HEK293 (cell line): ENCODE data around the gene NEK10.

ENCODE experiments used
- CTCF ChIA-PET: fragments of 350-600 bp; formaldehyde crosslinking; extraction: SDS; loops from one replicate; lab custom pipeline; 2021; ENCODE audit warnings: antibody characterized with exemption; lab: Yijun Ruan, JAX
- POLR2A ChIA-PET: fragments of 300-600 bp; formaldehyde crosslinking; extraction: SDS; loops from one replicate; lab custom pipeline; 2020; ENCODE audit warnings: antibody characterized with exemption, inconsistent platforms; lab: Yijun Ruan, JAX
- H3K27ac ChIP-seq: fragments of 200-500 bp; sonication (Bioruptor generic); 2 replicates; pipeline ENCODE4 v1.5.1; 2014; ENCODE audit warnings: low read depth, low read length, control low read depth, inconsistent platforms; ENCODE audit errors: extremely low read depth
- H3K36me3 ChIP-seq, 2 experiments: fragments of 200-500 bp in 1 of 2; sonication (Bioruptor generic) in 1 of 2; 1 replicate in 1 of 2; 2 replicates in 1 of 2; pipeline ENCODE4 v1.5.1; 2014 to 2017; ENCODE audit warnings: inconsistent platforms in 2 of 2, low read length in 2 of 2; ENCODE audit not compliant: control insufficient read depth in 2 of 2, insufficient read depth in 1 of 2
- H3K4me1 ChIP-seq: fragments of 200-500 bp; sonication (Bioruptor generic); 2 replicates; pipeline ENCODE4 v1.5.1; 2014; ENCODE audit warnings: mild to moderate bottlenecking, low read length, inconsistent platforms; ENCODE audit not compliant: control insufficient read depth, insufficient read depth
- H3K4me3 ChIP-seq: 2 replicates; pipeline ENCODE4 v1.5.1; 2011; ENCODE audit warnings: low read depth, mild to moderate bottlenecking, control low read depth, low read length, moderate library complexity
- H3K9me3 ChIP-seq: fragments of 200-500 bp; sonication (Bioruptor generic); 2 replicates; pipeline ENCODE4 v1.5.1; 2014; ENCODE audit warnings: low read depth, low read length, inconsistent platforms; ENCODE audit not compliant: control insufficient read depth, insufficient read depth
- ATF2 ChIP-seq: fragments of 450-650 bp; formaldehyde crosslinking; IDR thresholded peaks from 2 replicates; pipeline ENCODE4 v1.5.1; 2016; ENCODE audit warnings: missing biosample characterization, missing genetic modification characterization, low read depth
- ELK4 ChIP-seq: IDR thresholded peaks from 2 replicates; pipeline ENCODE4 v1.6.1; 2011; ENCODE audit warnings: mild to moderate bottlenecking, low read depth, low read length, borderline replicate concordance
- IKZF3 ChIP-seq: fragments of 450-650 bp; IDR thresholded peaks from 2 replicates; pipeline ENCODE4 v1.5.0; 2018; ENCODE audit warnings: missing biosample characterization, mild to moderate bottlenecking, missing genetic modification characterization, moderate library complexity
- KLF17 ChIP-seq: fragments of 450-650 bp; formaldehyde crosslinking; IDR thresholded peaks from 2 replicates; pipeline ENCODE4 v1.5.1; 2016; ENCODE audit warnings: missing biosample characterization, missing genetic modification characterization
- ZIC2 ChIP-seq: fragments of 450-650 bp; formaldehyde crosslinking; IDR thresholded peaks from 2 replicates; pipeline ENCODE4 v1.5.1; 2016; ENCODE audit warnings: missing biosample characterization, missing genetic modification characterization
- ZNF132 ChIP-seq: fragments of 450-650 bp; formaldehyde crosslinking; IDR thresholded peaks from 2 replicates; pipeline ENCODE4 v1.5.1; 2017; ENCODE audit warnings: missing biosample characterization, missing genetic modification characterization, borderline replicate concordance
- ZNF202 ChIP-seq: fragments of 450-650 bp; formaldehyde crosslinking; IDR thresholded peaks from 2 replicates; pipeline ENCODE4 v1.5.1; 2016; ENCODE audit warnings: missing biosample characterization, missing genetic modification characterization, borderline replicate concordance
- ZNF473 ChIP-seq: fragments of 450-650 bp; formaldehyde crosslinking; IDR thresholded peaks from 2 replicates; pipeline ENCODE4 v1.5.1; 2017; ENCODE audit warnings: missing biosample characterization, missing genetic modification characterization
- ZNF530 ChIP-seq: fragments of 450-650 bp; formaldehyde crosslinking; IDR thresholded peaks from 2 replicates; pipeline ENCODE4 v1.5.1; 2016; ENCODE audit warnings: low read depth, missing biosample characterization, missing genetic modification characterization
- ZNF600 ChIP-seq: fragments of 450-650 bp; formaldehyde crosslinking; IDR thresholded peaks from 2 replicates; pipeline ENCODE4 v1.5.1; 2016; ENCODE audit warnings: missing biosample characterization, missing genetic modification characterization
- ZNF610 ChIP-seq: fragments of 450-650 bp; formaldehyde crosslinking; IDR thresholded peaks from 2 replicates; pipeline ENCODE4 v1.5.1; 2016; ENCODE audit warnings: missing biosample characterization, missing genetic modification characterization, borderline replicate concordance
- ZNF629 ChIP-seq: fragments of 450-650 bp; formaldehyde crosslinking; IDR thresholded peaks from 2 replicates; pipeline ENCODE4 v1.5.1; 2017; ENCODE audit warnings: missing biosample characterization, missing genetic modification characterization
- ZNF777 ChIP-seq: fragments of 450-650 bp; formaldehyde crosslinking; IDR thresholded peaks from 2 replicates; pipeline ENCODE4 v1.5.1; 2017; ENCODE audit warnings: missing biosample characterization, missing genetic modification characterization, borderline replicate concordance
- ZSCAN16 ChIP-seq: fragments of 450-650 bp; formaldehyde crosslinking; IDR thresholded peaks from 2 replicates; pipeline ENCODE4 v1.5.1; 2016; ENCODE audit warnings: missing biosample characterization, missing genetic modification characterization
- TF ChIP-seq, protein P1 (sequence below): fragments of 450-650 bp; formaldehyde crosslinking; IDR thresholded peaks from 2 replicates; pipeline ENCODE4 v1.5.1; 2016; ENCODE audit warnings: missing biosample characterization, missing genetic modification characterization, borderline replicate concordance
- TF ChIP-seq, protein P2 (sequence below): fragments of 450-650 bp; formaldehyde crosslinking; IDR thresholded peaks from 2 replicates; pipeline ENCODE4 v1.5.1; 2016; ENCODE audit warnings: missing biosample characterization, missing genetic modification characterization, low read depth
- TF ChIP-seq, protein P3 (sequence below): fragments of 450-650 bp; formaldehyde crosslinking; IDR thresholded peaks from 2 replicates; pipeline ENCODE4 v1.5.1; 2016; ENCODE audit warnings: missing biosample characterization, missing genetic modification characterization
- TF ChIP-seq, protein P4 (sequence below): fragments of 450-650 bp; formaldehyde crosslinking; IDR thresholded peaks from 2 replicates; pipeline ENCODE4 v1.5.1; 2016; ENCODE audit warnings: missing biosample characterization, missing genetic modification characterization

NEK10 gene

DNA sequence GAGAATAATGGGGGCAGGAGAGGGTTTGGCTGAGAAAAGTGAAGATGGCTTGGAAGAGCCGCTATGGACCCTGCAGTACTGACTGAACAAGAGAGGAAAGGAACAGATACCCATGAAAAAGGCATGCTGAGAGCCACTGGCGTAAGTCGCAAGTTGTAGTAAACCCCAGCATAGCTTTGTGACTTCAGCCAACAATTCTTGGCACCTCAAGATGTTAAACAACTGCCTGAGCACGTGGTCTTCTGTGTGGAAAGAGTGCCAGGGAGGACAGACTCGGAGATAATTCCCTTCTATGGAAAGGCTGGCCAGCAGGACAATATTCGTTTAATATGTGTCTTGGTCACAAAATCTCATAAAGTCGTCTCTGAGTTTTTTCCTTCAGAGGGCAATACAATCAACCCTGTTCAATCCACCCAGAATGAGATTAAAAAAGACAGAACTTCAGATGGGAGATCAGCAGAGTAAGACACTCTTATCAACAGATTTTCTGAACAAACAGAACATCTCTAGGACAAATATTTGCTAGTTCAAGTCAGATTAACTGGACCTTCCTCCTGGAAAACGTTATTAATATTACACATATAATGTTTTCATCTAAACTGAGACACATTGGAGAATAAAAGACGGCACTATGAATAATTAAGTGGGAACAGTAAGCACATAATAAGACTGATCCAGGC lies 49.2 kb downstream of the NEK10 start:
- Histone ChIP-seq H3K4me3 (no peak overlapping the region), H3K9me3 (no peaks in the 10 kb centered on the region), H3K4me1 (no peaks in the 10 kb centered on the region), H3K36me3 (no peaks in the 10 kb centered on the region), H3K27ac (no peak overlapping the region)
- CTCF ChIA-PET = no interaction called here
- TF ChIP-seq, protein P1, sequence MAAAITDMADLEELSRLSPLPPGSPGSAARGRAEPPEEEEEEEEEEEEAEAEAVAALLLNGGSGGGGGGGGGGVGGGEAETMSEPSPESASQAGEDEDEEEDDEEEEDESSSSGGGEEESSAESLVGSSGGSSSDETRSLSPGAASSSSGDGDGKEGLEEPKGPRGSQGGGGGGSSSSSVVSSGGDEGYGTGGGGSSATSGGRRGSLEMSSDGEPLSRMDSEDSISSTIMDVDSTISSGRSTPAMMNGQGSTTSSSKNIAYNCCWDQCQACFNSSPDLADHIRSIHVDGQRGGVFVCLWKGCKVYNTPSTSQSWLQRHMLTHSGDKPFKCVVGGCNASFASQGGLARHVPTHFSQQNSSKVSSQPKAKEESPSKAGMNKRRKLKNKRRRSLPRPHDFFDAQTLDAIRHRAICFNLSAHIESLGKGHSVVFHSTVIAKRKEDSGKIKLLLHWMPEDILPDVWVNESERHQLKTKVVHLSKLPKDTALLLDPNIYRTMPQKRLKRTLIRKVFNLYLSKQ (tag by site-specific recombination) = no peak
- TF ChIP-seq ELK4 = no peak
- TF ChIP-seq ZIC2 (tag by site-specific recombination) = no peak
- TF ChIP-seq, protein P2, sequence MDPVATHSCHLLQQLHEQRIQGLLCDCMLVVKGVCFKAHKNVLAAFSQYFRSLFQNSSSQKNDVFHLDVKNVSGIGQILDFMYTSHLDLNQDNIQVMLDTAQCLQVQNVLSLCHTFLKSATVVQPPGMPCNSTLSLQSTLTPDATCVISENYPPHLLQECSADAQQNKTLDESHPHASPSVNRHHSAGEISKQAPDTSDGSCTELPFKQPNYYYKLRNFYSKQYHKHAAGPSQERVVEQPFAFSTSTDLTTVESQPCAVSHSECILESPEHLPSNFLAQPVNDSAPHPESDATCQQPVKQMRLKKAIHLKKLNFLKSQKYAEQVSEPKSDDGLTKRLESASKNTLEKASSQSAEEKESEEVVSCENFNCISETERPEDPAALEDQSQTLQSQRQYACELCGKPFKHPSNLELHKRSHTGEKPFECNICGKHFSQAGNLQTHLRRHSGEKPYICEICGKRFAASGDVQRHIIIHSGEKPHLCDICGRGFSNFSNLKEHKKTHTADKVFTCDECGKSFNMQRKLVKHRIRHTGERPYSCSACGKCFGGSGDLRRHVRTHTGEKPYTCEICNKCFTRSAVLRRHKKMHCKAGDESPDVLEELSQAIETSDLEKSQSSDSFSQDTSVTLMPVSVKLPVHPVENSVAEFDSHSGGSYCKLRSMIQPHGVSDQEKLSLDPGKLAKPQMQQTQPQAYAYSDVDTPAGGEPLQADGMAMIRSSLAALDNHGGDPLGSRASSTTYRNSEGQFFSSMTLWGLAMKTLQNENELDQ (tag by site-specific recombination) = no peak
- no peak for TF ChIP-seq ZNF202 (tag by site-specific recombination)
- no peak for TF ChIP-seq ZNF473 (tag by site-specific recombination)
- TF ChIP-seq ZNF610 (tag by site-specific recombination) = no peak
- TF ChIP-seq, protein P3, sequence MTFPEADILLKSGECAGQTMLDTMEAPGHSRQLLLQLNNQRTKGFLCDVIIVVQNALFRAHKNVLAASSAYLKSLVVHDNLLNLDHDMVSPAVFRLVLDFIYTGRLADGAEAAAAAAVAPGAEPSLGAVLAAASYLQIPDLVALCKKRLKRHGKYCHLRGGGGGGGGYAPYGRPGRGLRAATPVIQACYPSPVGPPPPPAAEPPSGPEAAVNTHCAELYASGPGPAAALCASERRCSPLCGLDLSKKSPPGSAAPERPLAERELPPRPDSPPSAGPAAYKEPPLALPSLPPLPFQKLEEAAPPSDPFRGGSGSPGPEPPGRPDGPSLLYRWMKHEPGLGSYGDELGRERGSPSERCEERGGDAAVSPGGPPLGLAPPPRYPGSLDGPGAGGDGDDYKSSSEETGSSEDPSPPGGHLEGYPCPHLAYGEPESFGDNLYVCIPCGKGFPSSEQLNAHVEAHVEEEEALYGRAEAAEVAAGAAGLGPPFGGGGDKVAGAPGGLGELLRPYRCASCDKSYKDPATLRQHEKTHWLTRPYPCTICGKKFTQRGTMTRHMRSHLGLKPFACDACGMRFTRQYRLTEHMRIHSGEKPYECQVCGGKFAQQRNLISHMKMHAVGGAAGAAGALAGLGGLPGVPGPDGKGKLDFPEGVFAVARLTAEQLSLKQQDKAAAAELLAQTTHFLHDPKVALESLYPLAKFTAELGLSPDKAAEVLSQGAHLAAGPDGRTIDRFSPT (tag by site-specific recombination) = no peak
- TF ChIP-seq ZNF777 (tag by site-specific recombination) = no peak
- no peak for TF ChIP-seq ZNF600 (tag by site-specific recombination)
- no peak for TF ChIP-seq KLF17 (tag by site-specific recombination)
- TF ChIP-seq, protein P4, sequence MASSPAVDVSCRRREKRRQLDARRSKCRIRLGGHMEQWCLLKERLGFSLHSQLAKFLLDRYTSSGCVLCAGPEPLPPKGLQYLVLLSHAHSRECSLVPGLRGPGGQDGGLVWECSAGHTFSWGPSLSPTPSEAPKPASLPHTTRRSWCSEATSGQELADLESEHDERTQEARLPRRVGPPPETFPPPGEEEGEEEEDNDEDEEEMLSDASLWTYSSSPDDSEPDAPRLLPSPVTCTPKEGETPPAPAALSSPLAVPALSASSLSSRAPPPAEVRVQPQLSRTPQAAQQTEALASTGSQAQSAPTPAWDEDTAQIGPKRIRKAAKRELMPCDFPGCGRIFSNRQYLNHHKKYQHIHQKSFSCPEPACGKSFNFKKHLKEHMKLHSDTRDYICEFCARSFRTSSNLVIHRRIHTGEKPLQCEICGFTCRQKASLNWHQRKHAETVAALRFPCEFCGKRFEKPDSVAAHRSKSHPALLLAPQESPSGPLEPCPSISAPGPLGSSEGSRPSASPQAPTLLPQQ (tag by site-specific recombination) = no peak
- no peak for TF ChIP-seq ZNF530
- TF ChIP-seq ZNF629 = no peak
- TF ChIP-seq ZNF132 (tag by site-specific recombination) = no peak
- no peak for TF ChIP-seq ZSCAN16 (tag by site-specific recombination)
- no peak for TF ChIP-seq ATF2 (tag by site-specific recombination)
- no peak for TF ChIP-seq IKZF3 (tag by site-specific recombination)
- POLR2A ChIA-PET = no interaction called here
